Renal cortex interstitium (tissue), 11 donors: ENCODE results near the gene SP2. TPM values are rescaled to one million over a fixed set of nuclear protein-coding genes. Genes with fewer than 3 reads are reported as not detected.

ENCODE experiments used
- DNase-seq, 11 donors: peaks; one replicate each; pipeline ENCODE4 v3.0.0-alpha.2; 2013; ENCODE audit warnings: low read depth in 9 of 11, low spot score in 4 of 11; ENCODE audit errors: extremely low read depth in 1 of 11
- polyA plus RNA-seq, 3 donors: library from polyadenylated mRNA; unstranded; fragments of 120-200 nt; gene quantifications; one replicate each; pipeline ENCODE4 v1.2.1, GENCODE V29; 2013; ENCODE audit not compliant: insufficient read length in 3 of 3

The SP2 gene
- polyA plus RNA-seq, 3 donors, result 22.4 to 23.8 (median 22.6) TPM

GRCh38 chr17:47956791-47957590 lies 61.0 kb downstream of the SP2 start:
- peak in 1 of 11 donors; percentile 33 for DNase-seq

GRCh38 chr17:47957591-47958490 lies 61.8 kb downstream of the SP2 start, which contains the start of gene PRR15L:
Gene PRR15L, minus strand, starts transcription at chr17:47957883. Its CDS starts 4,649 bp downstream, at chr17:47953234.
- DNase-seq, result peak in 4 of 11 donors; percentile 51 to 60 (median 56)

- no peak for DNase-seq
These were observed 64.0 kb downstream of the SP2 start for GRCh38 chr17:47959825-47960655.

- DNase-seq, result no peak
These were observed 65.4 kb downstream of the SP2 start for GRCh38 chr17:47961406-47961805.

DNA sequence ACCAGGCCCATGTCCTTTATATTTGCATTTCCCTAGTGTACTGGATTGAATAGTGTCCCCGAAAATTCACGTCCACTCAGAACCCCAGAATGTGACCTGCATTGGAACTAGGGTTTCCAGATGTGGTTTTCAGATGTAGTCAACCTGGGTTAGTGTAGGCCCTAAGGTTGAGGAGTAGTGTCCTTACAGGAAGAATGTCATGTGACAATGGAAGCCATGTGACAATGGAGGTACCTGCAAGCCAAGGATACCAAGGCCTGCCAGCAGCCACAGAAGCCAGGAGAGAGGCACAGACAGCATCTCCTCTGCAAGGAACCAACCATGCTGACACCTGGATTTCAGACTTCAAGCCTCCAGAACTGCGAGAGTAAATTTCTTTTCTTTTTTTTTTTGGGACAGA lies 66.9 kb downstream of the SP2 start:
- DNase-seq, result no peak

- DNase-seq, result no peak
These were observed 68.8 kb downstream of the SP2 start for GRCh38 chr17:47964856-47965255.

DNA sequence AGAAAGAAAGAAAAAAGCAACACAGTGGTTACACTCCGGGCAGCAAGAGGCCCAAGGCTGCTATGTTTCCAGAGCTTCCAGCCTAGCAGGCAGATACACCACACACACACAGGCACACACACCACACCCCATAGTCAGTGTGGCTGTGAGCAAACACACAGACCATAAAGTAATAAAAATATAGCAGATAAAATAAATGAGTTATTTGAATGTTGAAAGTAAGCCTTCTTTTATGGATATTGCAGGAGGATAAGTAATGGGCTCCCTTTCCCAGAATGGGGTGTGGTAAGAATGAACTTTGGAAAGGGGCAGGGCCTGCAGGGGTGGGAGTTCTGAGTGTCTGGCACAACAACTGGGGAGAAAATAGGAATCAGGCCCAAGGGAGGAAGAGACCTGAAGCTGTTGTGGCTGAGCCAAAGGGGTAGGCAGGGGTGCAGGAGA lies 70.1 kb downstream of the SP2 start:
- no peak for DNase-seq

GRCh38 chr17:47967607-47968252 lies 71.7 kb downstream of the SP2 start:
- DNase-seq, result no peak

DNA sequence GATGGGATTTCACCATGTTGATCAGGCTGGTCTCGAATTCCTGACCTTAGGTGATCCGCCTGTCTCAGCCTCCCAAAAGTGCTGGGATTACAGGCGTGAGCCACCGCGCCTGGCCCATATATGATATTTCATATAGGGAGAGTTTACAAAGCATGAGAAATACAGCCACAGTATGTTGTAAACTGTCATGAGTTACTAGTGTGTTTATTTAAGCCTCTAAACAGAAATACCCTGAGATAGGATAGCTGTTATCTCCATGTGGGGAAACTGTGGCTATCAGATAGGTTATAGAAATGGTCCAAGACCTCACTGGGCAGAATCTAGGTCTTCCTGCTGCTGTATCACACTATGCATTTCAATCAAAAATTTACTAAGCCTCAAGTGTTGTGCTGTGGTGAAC lies 72.8 kb downstream of the SP2 start:
- no peak for DNase-seq

- no peak for DNase-seq
These were observed 74.1 kb downstream of the SP2 start for GRCh38 chr17:47969930-47970724.

- peak; percentile 98 to 100 (median 100) for DNase-seq
These were observed 74.9 kb downstream of the SP2 start, which contains the start of gene CDK5RAP3 for GRCh38 chr17:47970725-47971499. Gene CDK5RAP3, plus strand, starts transcription at chr17:47971113. Its CDS starts 34 bp downstream, at chr17:47971147.

DNA sequence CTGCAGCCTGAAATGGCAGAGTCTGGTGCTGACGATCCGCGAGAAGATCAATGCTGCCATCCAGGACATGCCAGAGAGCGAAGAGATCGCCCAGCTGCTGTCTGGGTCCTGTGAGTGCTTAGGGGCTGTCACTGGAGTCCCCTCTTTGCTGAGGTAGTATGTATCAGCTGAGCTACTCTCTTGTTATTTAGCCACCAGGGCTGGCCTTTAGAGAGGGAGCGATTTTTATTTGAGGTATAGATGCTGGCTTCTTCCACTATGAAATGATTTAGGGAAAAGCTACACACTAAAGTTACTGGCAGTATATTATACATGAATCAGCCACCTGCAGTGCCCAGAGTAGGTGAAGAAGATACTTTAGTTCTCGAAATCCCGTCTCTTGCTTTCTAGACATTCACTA lies 77.5 kb downstream of the SP2 start:
- no peak for DNase-seq

DNA sequence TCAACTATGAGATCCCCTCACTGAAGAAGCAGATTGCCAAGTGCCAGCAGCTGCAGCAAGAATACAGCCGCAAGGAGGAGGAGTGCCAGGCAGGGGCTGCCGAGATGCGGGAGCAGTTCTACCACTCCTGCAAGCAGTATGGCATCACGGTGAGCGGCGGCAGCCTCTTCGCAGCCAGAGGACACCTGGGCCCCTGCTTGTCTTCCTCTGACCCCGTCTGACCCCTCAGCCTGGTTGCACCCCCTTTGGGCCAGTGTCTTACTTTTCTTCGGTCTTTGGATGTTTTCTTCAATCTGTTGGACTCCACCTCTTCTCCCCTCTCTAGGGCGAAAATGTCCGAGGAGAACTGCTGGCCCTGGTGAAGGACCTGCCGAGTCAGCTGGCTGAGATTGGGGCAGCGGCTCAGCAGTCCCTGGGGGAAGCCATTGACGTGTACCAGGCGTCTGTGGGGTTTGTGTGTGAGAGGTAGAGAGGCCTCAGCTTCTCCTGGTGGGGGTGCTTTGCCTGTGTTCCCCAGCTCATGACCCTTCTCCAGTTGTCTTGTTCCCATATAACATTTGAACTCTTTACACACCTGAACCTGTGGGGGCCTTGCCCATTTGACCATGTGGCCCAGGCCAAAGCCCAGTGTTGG lies 79.3 kb downstream of the SP2 start:
- DNase-seq, result no peak

GRCh38 chr17:47975823-47976205 lies 79.8 kb downstream of the SP2 start:
- no peak for DNase-seq

- no peak for DNase-seq
These were observed 82.3 kb downstream of the SP2 start for GRCh38 chr17:47978324-47978723.
